ENCODE results near the gene LGR4. TPM values are rescaled to one million over a fixed set of nuclear protein-coding genes. Genes with fewer than 3 reads are reported as not detected.

Gene LGR4
- total RNA-seq, 1 experiment from 2014 or later = 7.1 TPM

GRCh38 chr11:27349919-27350318 is 122.7 kb downstream of the LGR4 start:
- BruUV-seq (replicated peaks) = no TSS peak
- H3K27ac ChIP-seq (ENCODE audit: low read depth, low read length) = no peak overlapping the region
- POLR2A ChIA-PET = no interaction called here
- DNase-seq (ENCODE audit: low read depth, low spot score) (no peak), ATAC-seq (no peak)
- H4K20me1 ChIP-seq (ENCODE audit: insufficient read depth) = no peaks in the 10 kb centered on the region
- no peaks in the 10 kb centered on the region for H3K4me1 ChIP-seq (ENCODE audit: control insufficient read depth in 1 of 2, insufficient read depth in 2 of 2, low read length in 2 of 2)
- no peaks in the 10 kb centered on the region for H3K9me3 ChIP-seq (ENCODE audit: control insufficient read depth in 1 of 2, insufficient read depth in 1 of 2, low read depth in 1 of 2, low read length in 2 of 2)
- H3K9ac ChIP-seq (ENCODE audit: low read length) = no peak overlapping the region
- no peak overlapping the region for H3K4me2 ChIP-seq (ENCODE audit: low read length)
- intact Hi-C loops (cut with micrococcal nuclease) = no loop called here
- TF ChIP-seq EGR1 (IDR thresholded peaks at IDR 0.05; ENCODE audit: low read depth) = no peak
- TF ChIP-seq EZH2 (IDR thresholded peaks at IDR 0.05) = no peak
- no peak for TF ChIP-seq SRF (IDR thresholded peaks at IDR 0.05; ENCODE audit: low read depth)
- TF ChIP-seq MAX (IDR thresholded peaks at IDR 0.05) = no peak
- no peak for TF ChIP-seq SP1 (IDR thresholded peaks at IDR 0.05; ENCODE audit: low read depth)
- no peak for TF ChIP-seq ATF3 (IDR thresholded peaks at IDR 0.05)
- no peak for TF ChIP-seq CEBPB (IDR thresholded peaks at IDR 0.05; ENCODE audit: low read depth)
- TF ChIP-seq ZNF274 (IDR thresholded peaks at IDR 0.05; ENCODE audit: low read depth, low read length) = no peak
- TF ChIP-seq POLR2AphosphoS5 (IDR thresholded peaks at IDR 0.05; ENCODE audit: low read depth, low read length) = no peak
- CTCF ChIA-PET = no interaction called here
- H3K79me2 ChIP-seq (ENCODE audit: insufficient read depth, low read length) = no peaks in the 10 kb centered on the region
- no peaks in the 10 kb centered on the region for H3K36me3 ChIP-seq (ENCODE audit: control insufficient read depth in 1 of 2, insufficient read depth in 2 of 2, low read length in 2 of 2)
- no peaks in the 10 kb centered on the region for H3K27me3 ChIP-seq (ENCODE audit: insufficient read depth, low read length)
- no peak overlapping the region for H2AFZ ChIP-seq (ENCODE audit: low read depth, low read length, poor library complexity, severe bottlenecking)
- RAD21 ChIA-PET (ENCODE audit: low non-redundant PET in 1 of 2, low total read pairs in 2 of 2, uncharacterized antibody in 2 of 2, unreplicated experiment in 2 of 2) = no interaction called here
- H3K9me2 ChIP-seq (ENCODE audit: insufficient read depth) = no peaks in the 10 kb centered on the region
- no peak overlapping the region for H3K4me3 ChIP-seq (replicated peaks in 1 of 2; ENCODE audit: low read depth in 1 of 2, low read length in 2 of 2)

- Histone ChIP-seq H3K4me3 (replicated peaks in 1 of 2; ENCODE audit: low read depth in 1 of 2, low read length in 2 of 2) (no peak overlapping the region), H3K4me1 (ENCODE audit: control insufficient read depth in 1 of 2, insufficient read depth in 2 of 2, low read length in 2 of 2) (no peaks in the 10 kb centered on the region), H3K27ac (ENCODE audit: low read depth, low read length) (no peak overlapping the region), H3K4me2 (ENCODE audit: low read length) (no peak overlapping the region), H3K79me2 (ENCODE audit: insufficient read depth, low read length) (no peaks in the 10 kb centered on the region; the same call in 1 of the 2 replicates), H2AFZ (ENCODE audit: low read depth, low read length, poor library complexity, severe bottlenecking) (no peak overlapping the region), H3K9me3 (ENCODE audit: control insufficient read depth in 1 of 2, insufficient read depth in 1 of 2, low read depth in 1 of 2, low read length in 2 of 2) (no peaks in the 10 kb centered on the region), H3K27me3 (ENCODE audit: insufficient read depth, low read length) (no peaks in the 10 kb centered on the region), H4K20me1 (ENCODE audit: insufficient read depth) (no peaks in the 10 kb centered on the region), H3K9ac (ENCODE audit: low read length) (no peak overlapping the region), H3K9me2 (ENCODE audit: insufficient read depth) (no peaks in the 10 kb centered on the region), H3K36me3 (ENCODE audit: control insufficient read depth in 1 of 2, insufficient read depth in 2 of 2, low read length in 2 of 2) (no peaks in the 10 kb centered on the region)
- no peak for ATAC-seq
- ChIA-PET RAD21 (ENCODE audit: low non-redundant PET in 1 of 2, low total read pairs in 2 of 2, uncharacterized antibody in 2 of 2, unreplicated experiment in 2 of 2) (no interaction called here), CTCF (no interaction called here), POLR2A (no interaction called here)
- no peak for DNase-seq (ENCODE audit: low read depth, low spot score)
- intact Hi-C loops (cut with micrococcal nuclease) = no loop called here
- BruUV-seq (replicated peaks) = no TSS peak
- TF ChIP-seq POLR2A (IDR thresholded peaks at IDR 0.05; ENCODE audit: borderline replicate concordance, extremely low read depth, insufficient read depth, insufficient read length) (no peak), YY1 (IDR thresholded peaks at IDR 0.05; ENCODE audit: extremely low read depth, insufficient replicate concordance, low read depth, low read length) (no peak), POLR2AphosphoS5 (IDR thresholded peaks at IDR 0.05; ENCODE audit: low read depth, low read length) (no peak), REST (IDR thresholded peaks at IDR 0.05; ENCODE audit: low read depth) (no peak), CTCF (IDR thresholded peaks at IDR 0.05 in 2 of 3, conservative IDR thresholded peaks at IDR 0.05 in 1 of 3; ENCODE audit: borderline replicate concordance in 1 of 3, insufficient read depth in 1 of 3, low read depth in 2 of 3, low read length in 2 of 3) (no peak), FOSL1 (IDR thresholded peaks at IDR 0.05; ENCODE audit: low read depth) (no peak), RAD21 (IDR thresholded peaks at IDR 0.05; ENCODE audit: low read depth) (no peak), ZNF274 (IDR thresholded peaks at IDR 0.05; ENCODE audit: low read depth, low read length) (no peak), SP1 (IDR thresholded peaks at IDR 0.05; ENCODE audit: low read depth) (no peak), CBX3 (IDR thresholded peaks at IDR 0.05; ENCODE audit: low read depth) (no peak)
Observed at GRCh38 chr11:27348340-27348873, 124.2 kb downstream of the LGR4 start.
